ENCODE measurements around the gene PIGQ. TPM values are rescaled to one million over a fixed set of nuclear protein-coding genes. Genes with fewer than 3 reads are reported as not detected.

PIGQ gene
- total and polyA plus RNA-seq, 2 of the 4 experiments (the other 2 are of a cell fraction): 5.9 to 36.8 TPM

GRCh38 chr16:583815-584591 lies 14.2 kb downstream of the PIGQ start:
- Histone ChIP-seq H3K9me1 (ENCODE audit: insufficient read depth, low read length) (peaks cover 9% of the 10 kb centered on the region; the same call in 1 of the 2 replicates), H3K4me2 (ENCODE audit: low read depth, low read length) (no peak overlapping the region), H3K14ac (replicated peaks; ENCODE audit: low read depth, low read length) (no peak overlapping the region), H2AK5ac (ENCODE audit: low read depth, low read length) (no peak overlapping the region; the same call in 1 of the 2 replicates), H3K79me1 (ENCODE audit: low read depth in 1 of 2, low read length in 2 of 2) (peaks cover 9 to 27% of the 10 kb centered on the region in 2 experiments; a peak in 3 of 4 replicates), H3K9me3 (ENCODE audit: control insufficient read depth, insufficient read depth, low read length) (no peaks in the 10 kb centered on the region), H3K27me3 (ENCODE audit: control insufficient read depth, insufficient read depth, low read length) (no peaks in the 10 kb centered on the region), H3K4me1 (ENCODE audit: control insufficient read depth, insufficient read depth, low read length) (peaks cover 11% of the 10 kb centered on the region), H3K4ac (ENCODE audit: low read depth, low read length) (no peak overlapping the region), H2BK15ac (ENCODE audit: low read depth, low read length) (no peak overlapping the region), H3K56ac (ENCODE audit: extremely low read depth, insufficient read depth, low read length) (no peak overlapping the region), H2AK9ac (replicated peaks; ENCODE audit: low read depth, low read length, poor library complexity) (no peak overlapping the region), H4K91ac (ENCODE audit: insufficient read depth, low read depth, low read length) (no peak overlapping the region), H4K5ac (ENCODE audit: low read depth, low read length) (no peak overlapping the region), H3K36me3 (ENCODE audit: control insufficient read depth, insufficient read depth, low read length) (peaks cover 7% of the 10 kb centered on the region; the same call in 1 of the 2 replicates), H4K8ac (ENCODE audit: low read depth in 2 of 2, low read length in 2 of 2) (no peak overlapping the region), H2AFZ (replicated peaks; ENCODE audit: low read length, poor library complexity) (peak overlapping the region; percentile 43), H3K23ac (ENCODE audit: low read depth, low read length) (no peak overlapping the region), H4K20me1 (ENCODE audit: insufficient read depth, low read length) (peaks cover 6% of the 10 kb centered on the region; the same call in 1 of the 2 replicates), H3K9ac (ENCODE audit: low read depth, low read length) (no peak overlapping the region), H3K4me3 (ENCODE audit: insufficient read depth, low read depth, low read length) (no peak overlapping the region), H2BK20ac (ENCODE audit: low read depth, low read length) (no peak overlapping the region), H3K18ac (ENCODE audit: low read depth, low read length) (no peak overlapping the region), H2BK5ac (ENCODE audit: low read depth, low read length, poor library complexity, severe bottlenecking) (no peak overlapping the region), H3K27ac (ENCODE audit: insufficient read depth, low read length) (no peak overlapping the region), H2BK120ac (ENCODE audit: low read depth, low read length) (no peak overlapping the region)
- no TSS peak for BruUV-seq (replicated peaks)
- intact Hi-C loops (cut with micrococcal nuclease): no loop called here
- dilution Hi-C loops (cut with HindIII; ENCODE audit: low sequenced_read_pairs, unreplicated experiment): no loop called here
- TF ChIP-seq SMC3 (IDR thresholded peaks at IDR 0.05; ENCODE audit: low read depth, low read length) (no peak), USF2 (IDR thresholded peaks at IDR 0.05; ENCODE audit: low read depth, low read length) (no peak), POLR2A (IDR thresholded peaks at IDR 0.05; ENCODE audit: low read depth, low read length) (no peak), MAZ (IDR thresholded peaks at IDR 0.05; ENCODE audit: borderline replicate concordance, low read depth, low read length) (no peak), MAFK (IDR thresholded peaks at IDR 0.05; ENCODE audit: low read depth, low read length) (no peak), CTCF (conservative IDR thresholded peaks at IDR 0.05; ENCODE audit: low read depth, low read length) (no peak), FOS (IDR thresholded peaks at IDR 0.05; ENCODE audit: low read depth, low read length) (no peak), RAD21 (IDR thresholded peaks at IDR 0.05; ENCODE audit: low read length) (no peak), RCOR1 (IDR thresholded peaks at IDR 0.05; ENCODE audit: insufficient replicate concordance, low read length) (no peak), RFX5 (IDR thresholded peaks at IDR 0.05; ENCODE audit: low read depth, low read length) (no peak), BHLHE40 (IDR thresholded peaks at IDR 0.05; ENCODE audit: low read depth, low read length) (no peak), CHD1 (IDR thresholded peaks at IDR 0.05; ENCODE audit: low read depth, low read length) (no peak), ELK1 (IDR thresholded peaks at IDR 0.05; ENCODE audit: borderline replicate concordance, low read depth, low read length) (no peak), NFE2L2 (IDR thresholded peaks at IDR 0.05; ENCODE audit: low read depth, low read length) (no peak)
- POLR2A ChIA-PET (ENCODE audit: unreplicated experiment): no interaction called here
- ATAC-seq (ENCODE audit: low read depth): no peak
- in situ Hi-C loops (cut with MboI; ENCODE audit: low sequenced_read_pairs): no loop called here
- CTCF ChIA-PET: no interaction called here
- WGBS, 2 experiments (ENCODE audit: extremely low coverage in 2 of 2, insufficient read length in 1 of 2): 58% methylated on average over 8 of the region's 38 CpGs; no CpG with 5 or more reads in 1 of the 2 experiments
- no peak for DNase-seq

Data from IMR-90 (cell line).